ENCODE measurements around the gene HPS4.
A peak's percentile ranks its signal among the peaks of the same experiment; 100 is the strongest.

HPS4 gene

GRCh38 chr22:26406118-26406517, 77.5 kb downstream of the HPS4 start:
- DNase-seq: peak; percentile 20

DNA sequence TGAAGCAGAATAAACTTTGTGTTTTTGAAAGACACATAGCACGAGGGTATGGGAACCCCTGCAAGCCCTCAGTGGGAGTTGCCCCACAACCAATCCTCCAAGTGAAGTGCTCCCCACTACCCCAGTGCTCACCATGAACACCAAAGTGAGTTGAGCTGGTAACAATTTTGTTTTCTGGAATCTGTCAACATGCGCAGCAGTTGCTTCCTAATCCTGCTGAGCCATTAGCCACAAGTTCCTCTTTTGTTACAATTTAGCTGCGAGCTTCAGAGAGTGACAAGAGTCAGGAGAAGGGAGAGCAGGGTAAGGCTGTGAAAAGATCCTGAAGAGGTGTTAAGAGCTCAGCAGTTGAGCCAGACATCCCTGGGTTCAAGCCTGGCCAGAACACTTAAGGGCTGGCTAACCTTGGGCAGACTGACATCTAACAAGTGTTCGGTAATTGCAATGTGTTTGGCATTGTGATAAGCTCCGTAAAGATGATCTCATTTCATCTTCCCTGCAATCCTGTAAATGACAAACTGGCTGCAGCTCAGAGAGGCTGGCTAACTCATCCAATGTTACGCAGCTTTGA, 78.6 kb downstream of the HPS4 start:
- no peak for DNase-seq

GRCh38 chr22:26401726-26402125, 81.9 kb downstream of the HPS4 start:
- DNase-seq: peak; percentile 13

Data from EL (cell line).